Superior temporal gyrus (tissue), 1 donor: ENCODE measurements around the gene IL21.

Experiments used
- DNase-seq: peaks from one replicate; pipeline ENCODE4 v3.0.0-alpha.2; 2016; ENCODE audit errors: extremely low spot score

IL21 gene

DNA sequence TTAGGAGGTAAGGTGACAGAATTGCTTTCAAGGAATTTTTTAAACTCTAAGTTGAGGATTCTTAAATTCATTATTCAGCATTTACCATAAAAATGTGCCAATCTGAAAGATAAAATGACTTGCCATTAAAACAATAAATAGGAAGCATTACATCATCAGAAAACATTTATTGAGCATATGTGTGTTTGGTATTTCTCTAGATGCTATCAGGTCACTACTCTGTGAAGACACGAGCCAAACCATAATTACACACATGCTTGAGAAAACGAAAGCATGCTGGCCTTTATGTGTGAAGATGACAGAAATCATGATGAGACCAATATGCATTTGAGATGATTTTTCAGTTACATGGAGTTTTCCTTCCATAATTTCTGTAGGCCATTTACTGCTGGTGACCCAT is 12.3 kb upstream of the IL21 start:
- DNase-seq = no peak

DNA sequence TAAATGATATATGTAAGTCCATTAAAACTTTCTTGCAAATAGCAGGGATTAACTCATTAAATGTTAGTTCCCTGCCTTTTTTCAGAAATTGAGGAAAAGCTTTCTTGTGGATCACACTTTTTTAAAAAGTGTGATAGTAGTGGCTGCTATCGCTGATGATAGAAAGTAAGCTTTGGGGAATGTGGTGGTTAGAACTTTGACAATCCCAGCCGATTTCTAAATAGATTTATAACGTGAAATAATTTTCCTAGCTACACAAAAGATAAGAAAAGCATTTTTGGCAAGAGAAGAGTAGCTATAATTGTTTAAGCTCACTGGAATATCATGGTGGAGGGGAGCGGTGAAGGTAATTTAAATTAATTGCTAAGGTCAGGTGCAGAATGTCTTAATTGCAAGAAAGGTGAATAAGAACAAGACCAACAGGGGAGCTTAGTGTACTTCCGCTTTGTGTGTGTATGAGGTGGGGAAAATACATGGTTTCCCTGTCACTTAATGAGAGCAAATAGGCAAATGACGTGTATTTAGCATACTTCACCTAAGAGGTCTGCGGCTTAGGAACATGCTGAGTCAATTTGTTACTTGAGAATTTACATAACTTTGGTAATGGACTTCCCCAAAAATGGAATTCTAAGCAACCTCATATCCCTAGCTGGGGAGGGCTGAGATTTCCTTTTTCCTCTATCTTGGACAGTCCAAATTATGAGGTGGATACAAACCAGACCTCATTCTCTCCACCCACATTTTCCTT is 11.7 kb upstream of the IL21 start:
- no peak for DNase-seq

DNA sequence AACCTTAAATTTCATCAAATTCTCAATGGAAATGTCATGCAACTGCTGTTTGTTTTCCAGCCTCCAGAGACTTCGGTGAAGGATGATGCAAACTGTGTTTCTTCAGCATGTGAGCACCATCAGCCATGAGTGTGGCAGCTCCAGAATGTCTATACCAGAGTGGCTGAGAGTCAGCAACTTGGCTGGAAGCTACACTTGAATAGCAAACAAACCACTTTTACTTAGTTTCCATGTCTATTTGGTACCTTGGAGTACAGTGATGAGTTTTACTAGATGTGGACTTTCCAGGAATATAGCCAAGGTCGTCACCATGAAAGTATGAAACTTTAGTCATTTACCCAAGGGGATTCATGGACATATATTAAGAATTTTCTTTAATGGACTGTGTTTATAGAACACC is 4.3 kb upstream of the IL21 start:
- no peak for DNase-seq

DNA sequence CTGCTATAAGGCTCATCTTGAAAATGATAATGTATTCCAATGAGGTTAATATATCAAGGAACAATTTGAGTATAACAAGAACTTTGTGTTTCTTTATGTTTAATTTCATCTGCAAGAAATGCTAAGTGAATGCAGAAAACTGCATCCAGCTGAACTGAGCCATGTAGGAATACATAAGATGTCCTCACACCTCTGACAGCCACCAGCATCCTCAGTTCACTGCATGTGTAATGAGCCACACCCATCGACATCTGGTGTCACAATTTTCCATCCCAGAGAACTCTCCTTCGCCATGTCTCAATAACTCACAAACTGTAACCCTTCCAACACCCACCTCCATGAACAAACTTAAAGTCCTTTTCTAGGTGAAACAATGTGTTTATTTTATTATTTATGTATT is 3.3 kb upstream of the IL21 start:
- DNase-seq = no peak

DNA sequence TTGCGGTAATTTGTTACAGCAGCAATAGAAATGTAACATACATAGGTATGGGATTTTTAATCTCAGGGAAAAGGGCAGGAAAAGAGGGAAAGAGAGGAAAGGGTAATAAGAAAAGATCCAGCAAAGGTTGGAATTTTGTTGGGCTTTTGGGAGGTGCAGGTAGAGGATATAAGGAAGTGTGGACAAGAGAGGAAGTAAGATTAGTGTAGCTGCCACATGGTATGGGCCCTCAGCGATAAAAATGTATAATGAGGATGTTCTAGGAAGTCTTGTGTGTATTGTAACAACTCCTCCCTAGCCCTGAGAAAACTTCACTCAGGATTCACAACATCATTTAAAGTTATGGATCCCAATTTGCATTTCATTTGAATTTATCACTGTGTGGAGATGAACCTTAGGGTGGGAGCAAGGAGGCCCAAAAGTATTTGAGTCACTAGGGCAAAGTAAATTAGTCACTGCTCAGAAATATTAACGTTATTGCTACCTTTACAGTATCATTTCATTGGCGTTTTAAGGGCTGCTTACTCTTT is 2.8 kb upstream of the IL21 start:
- no peak for DNase-seq

DNA sequence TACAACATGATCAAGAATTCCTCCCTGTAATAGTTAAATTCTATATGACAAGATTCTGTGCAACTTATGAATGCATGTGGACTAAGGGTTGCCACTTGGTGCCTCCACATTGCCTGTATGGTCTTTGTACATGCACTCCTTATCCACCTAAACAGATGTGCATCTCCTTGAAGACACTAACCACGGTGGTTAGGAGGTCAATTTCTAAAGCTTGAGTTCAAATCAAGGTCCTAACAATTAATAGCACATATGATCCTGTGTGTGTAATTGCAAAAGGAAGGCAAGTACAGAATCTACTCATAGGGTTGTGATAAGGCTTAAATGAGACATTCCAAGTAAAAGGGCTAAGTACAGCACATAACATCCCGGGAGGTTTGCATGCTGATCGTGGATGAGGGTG is 1.5 kb upstream of the IL21 start:
- DNase-seq = no peak

DNA sequence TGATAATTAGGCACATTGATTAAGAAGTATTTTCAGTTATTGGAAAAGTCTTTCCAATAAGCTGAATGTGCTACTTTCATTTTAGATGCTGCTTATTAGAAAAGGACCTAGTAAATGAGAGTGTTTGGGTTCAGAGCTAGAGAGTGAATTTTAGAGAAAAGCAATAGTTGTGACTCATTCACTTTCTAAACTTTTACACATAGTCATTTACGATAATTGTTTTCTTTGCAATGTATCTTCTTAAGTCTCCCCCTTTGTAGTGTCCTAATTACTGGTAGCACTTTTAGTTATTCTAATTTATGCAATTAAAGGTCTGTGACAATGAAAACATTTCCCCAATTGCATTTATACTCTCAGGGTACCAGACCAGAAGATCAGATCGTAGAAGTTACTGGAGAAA is 1.3 kb downstream of the IL21 start:
- DNase-seq = no peak

DNA sequence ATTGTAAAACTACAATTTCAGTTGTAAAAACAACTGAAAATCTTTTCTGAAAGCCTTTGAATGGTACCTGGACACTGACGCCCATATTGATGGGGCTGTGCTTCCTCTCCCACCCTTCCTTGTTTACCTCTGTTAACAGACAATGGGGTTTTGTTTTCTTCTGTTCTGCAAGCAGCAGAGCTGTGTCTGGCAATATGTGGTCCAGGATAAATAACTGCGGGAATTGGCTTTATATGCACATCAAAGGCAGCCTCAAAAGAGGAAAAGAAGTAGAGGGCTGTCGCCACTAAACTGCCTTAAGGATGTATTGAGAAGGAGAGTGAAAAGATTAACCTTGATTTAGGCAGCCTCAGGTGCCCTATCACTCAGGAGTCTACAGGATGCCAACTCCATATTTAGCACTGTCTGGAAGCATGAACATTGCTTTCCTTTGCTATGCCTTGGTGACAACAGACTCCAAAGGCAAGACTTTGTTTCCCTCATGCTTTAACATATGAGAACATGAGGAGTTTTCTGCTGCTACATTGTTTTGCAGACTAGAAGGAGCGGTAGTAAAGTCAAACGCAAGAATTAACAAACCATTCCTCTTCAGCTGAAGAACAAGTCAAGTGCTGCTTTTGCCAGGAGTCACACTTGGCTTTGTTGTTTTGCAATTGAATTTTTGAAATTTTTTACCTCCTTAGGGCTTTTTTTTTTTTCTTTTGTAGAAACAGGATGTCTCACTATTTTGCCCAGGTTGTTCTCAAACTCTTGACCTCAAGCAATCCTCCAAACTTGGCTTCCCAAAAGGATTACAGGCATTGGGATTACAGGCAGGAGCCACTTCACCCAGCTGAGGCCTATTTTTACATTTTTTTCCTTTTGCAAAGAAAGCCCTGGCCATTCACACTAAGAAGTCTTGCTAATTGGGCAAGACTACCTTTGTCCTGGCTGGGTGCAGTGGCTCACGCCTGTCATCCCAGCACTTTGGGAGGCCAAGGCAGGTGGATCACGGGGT is 3.0 kb downstream of the IL21 start:
- DNase-seq = no peak

DNA sequence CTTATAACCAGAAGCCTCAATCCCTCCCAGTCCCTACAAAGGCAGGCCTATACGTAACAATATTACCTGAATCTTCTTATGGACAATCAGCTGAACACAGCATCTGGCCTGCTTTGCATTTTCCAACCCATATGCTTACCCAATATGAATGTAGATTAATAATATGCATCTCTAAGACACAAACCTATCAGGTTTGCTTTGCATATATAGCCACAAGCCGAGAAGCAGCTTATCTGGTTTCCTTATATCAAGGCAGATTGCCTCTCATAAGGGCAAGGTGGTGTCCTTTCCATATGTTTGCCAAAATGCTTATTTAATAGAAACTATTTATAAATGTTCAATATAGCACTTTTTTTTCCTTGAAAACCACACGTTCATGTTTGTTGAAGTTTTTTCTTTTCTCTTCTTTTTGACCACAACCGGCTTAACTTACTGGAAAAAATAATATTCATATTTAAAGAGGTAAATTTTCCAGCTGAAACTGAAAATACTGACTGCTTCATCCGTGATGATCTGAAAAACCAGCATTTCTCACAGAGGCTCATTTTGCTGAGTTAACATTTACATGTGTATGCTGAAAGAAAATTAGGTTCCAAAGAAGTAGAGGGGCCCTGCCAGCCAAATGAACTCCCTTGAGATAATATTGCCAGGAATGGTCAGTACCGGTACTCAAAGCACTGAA is 3.8 kb downstream of the IL21 start:
- DNase-seq = no peak

DNA sequence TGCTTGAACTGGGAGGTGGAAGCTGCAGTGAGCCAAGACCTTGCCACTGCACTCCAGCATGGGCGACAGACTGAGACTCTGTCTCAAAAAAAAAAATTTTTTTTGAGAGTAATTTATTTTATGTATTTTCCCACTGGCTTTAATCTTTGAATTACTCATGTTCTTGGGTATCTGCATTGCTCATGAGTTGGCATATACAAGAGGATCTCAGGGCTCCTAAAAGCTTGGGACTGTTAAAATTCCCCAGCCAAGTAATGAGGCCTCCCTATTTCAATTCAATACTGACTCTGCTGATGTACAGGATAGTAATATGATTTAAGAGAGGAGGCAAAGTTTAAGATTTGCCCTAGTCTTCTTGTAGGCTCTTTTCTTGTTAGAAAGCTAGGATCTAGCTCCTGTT is 6.2 kb downstream of the IL21 start:
- DNase-seq = no peak

DNA sequence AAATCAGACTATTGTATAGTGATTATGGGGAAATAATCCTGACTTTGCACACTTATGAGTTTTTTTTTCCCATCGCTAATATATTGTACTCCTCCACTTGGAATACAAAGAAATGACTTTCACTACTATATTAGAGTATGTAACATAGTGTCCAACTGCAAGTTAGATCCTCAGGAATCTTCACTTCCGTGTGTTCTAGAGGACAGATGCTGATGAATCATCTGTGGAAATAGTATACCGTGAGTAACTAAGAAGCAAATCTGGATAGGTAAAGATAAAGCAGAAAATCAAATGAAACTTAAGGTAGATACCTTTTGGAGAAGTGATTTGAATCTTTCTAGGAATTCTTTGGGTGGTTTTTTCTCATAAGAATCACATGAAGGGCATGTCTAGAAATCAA is 8.3 kb downstream of the IL21 start:
- no peak for DNase-seq

DNA sequence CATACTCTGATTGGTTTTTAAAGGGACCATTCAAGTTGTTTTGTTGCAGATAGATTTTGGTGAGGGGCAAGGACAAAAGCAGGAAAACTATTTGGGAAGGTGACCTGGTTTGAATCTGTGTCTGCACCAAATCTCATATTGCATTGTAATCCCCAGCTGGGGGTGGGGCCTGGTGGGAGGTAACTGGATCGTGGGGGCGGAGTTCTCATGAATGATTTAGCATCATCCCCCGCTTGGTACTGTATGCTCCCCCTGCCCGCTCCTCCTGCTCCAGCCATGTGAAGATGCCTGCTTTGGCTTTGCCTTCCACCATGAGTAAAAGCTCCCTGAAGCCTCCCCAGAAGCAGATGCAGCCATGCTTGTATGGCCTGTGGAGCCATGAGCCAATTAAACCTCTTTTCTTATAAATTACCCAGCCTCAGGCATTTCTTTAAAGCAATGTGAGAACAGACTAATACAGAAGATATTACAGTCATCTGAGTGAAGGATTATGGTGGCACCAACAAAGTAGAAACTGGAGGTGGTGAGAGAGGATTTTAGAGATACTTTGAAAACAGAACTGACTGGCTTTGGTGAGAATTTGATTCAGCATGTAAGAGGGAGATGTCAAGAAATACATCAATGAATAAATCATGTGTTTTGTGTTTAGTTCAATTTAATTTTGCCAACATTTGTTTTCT is 14.4 kb downstream of the IL21 start:
- no peak for DNase-seq

DNA sequence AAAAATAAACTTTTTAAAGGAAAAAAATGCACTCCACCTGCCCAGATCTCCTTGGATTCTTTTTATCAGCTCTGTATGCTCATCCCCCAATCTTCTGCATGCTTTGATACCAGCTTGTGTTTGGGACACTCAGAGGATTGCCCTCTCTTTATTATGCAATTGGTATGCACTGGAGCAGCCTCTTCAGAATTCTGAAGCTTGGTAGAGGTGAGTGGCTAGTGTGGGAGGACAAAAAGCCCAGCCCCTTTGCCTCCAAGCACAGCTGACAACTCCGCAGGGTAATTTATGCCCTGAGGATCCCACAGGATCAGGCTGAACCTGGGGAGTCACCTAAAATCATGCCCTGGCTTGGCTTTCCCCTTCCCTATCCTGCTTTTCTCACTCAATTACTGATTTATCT is 16.7 kb downstream of the IL21 start:
- no peak for DNase-seq

DNA sequence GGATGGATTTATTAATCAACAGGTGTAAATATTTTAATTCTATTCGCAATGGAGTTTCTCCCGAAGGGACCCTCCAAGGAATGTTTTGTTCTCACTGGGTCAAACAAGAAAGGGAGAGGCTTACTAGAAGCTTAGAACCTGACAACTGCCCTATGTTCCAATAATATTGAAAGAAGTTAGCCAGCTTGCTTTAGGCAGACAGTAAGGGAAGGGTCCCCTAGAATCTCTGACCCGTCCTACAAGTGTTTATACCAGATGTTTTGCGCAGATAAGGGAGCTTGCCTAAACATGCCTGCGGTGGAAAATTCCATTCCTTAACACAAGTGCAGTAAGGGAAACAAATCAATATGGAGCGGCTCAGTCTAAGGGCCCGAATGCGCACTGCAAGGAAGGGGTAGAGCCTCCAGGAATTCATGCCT is 17.7 kb downstream of the IL21 start:
- DNase-seq = no peak

DNA sequence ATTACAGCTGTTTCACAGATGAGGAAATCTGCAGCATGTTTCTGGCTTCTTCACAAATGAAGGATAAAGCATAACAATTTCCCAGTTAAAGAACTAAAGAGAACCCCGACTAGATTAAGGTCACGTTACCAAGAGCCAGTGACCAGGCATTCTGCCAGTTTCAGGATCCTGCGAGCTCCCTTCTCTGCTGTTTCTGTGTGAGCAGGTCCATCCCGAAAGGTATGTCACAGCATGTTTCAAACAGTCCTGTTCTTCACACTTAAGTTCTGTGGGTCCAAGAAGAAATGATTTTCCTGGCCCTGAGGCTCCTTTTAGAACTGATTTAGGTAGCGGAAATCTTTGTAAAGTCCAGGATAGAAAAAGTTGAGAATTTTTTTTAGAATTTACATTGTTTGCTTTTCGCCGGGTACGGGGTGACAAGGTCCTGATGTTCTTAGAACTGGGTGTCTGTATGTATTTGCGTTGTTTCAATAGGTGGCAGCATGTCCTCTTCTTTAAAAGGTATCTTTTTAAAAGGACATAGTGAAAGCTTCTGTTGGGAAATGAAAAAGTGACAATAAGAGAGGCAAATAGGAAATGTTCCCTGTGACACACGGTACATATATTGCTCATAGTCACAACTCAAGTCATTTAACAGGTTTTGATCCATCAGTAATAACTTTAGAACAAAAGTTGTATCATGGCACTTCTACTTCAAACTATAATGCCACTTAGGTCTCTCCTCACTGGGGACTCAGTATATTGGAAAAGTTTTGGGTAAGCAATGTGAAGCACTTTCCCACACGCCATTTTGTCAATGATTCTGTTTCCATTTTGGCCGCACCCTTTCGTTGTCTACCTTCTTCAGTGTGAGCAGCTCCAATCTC is 18.4 kb downstream of the IL21 start:
- peak; percentile 69 for DNase-seq

DNA sequence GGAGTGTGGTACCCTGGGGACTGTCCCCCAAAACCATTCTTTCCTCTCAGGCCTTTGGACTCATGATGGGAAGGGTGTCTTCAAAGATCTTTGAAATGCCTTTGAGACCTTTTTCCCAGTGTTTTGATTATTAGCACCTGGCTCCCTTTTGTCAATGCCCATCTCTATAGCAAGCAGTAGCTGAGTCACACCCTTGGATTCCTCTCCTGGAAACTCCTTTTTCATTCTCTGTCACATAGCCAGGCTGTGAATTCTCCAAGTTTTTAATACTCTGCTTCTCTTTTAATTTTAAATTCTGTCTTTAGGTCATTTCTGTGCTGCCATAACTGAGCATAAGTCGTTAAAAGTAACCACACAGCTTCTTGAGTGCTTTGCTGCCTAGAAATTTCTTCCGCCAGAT is 29.7 kb downstream of the IL21 start:
- no peak for DNase-seq

DNA sequence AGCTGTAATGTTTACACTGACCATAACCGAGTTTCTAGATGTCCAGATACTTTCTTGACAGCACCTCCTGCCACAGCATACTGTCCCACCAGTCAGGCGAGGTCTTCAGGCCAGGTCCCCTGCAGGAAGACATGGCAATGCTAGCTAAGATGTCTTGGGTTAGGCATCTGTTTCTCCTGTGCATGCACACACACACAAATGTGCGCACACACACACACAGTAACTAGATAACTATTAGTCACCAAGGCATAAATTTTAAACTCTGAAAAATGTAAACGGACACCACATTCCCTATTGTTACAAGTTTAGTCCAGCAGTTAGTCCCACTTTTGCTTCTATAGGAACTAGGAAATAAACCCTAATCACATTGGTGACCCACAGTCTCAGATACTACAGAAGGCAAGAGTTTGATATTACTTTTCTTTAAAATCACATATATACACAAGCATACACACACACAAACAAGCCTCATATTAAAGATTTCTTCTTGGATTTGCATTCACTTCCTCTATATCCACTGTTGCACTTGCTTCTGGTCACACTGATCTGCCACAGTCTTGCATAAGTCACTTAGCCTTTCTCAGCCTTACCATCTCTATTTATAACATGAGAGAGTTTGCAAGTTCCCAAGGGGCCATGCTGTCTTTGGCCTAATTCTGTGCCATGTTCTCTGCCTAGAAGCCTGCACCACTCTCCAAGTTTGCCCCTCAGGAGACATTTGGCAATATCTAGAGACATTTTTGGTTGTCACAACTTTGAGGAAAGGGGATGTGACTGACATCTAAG is 32.2 kb downstream of the IL21 start:
- DNase-seq = no peak

DNA sequence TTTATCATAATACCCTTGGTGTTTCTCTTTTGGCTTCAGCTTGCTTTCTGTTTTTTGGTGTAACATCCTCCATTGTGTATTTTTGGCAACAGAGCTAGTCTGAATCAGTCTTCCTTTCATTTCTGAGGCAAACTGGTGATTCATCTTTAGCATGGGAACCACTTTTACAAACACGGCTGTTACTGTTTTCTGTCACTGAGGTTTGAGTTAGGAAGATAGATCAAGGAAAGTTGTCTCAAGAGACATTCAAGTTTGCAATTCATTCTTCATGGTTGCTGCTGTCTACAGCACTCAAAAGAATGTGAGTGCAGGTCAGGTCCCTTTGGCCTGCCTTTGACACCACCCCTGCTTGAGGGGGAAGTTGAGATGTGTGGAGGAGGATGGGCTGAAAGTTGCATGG is 36.3 kb downstream of the IL21 start:
- peak; percentile 93 for DNase-seq

DNA sequence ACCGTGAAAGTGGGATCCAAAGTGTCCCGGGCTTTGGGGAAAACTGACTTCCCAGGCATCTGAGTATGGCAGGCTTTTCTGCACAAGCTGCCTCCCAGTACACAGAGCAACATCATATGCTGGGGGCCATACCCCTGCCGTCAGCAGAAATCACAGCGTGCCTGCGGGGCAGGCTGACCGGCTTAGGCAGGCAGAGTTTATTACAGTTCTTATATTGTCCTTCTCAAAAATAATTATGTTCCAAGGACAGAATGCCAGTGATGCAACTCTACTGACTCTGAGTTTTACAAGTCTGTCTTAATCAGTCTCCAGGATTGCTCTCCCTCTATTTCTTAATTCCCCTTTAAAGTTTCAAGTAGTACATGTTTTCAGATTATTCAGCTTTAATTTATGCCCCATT is 37.0 kb downstream of the IL21 start:
- DNase-seq = no peak
